GM21390 (cell line): ENCODE results near the gene HFM1.
"Not testable (repeated sequence)": the region's sequence is repeated elsewhere in the genome, so short reads cannot be mapped to it uniquely, and the experiment has no call there.

ENCODE experiments used
- ATAC-seq: cut with Tn5 transposase; IDR thresholded peaks from one replicate; pipeline ENCODE4 v1.9.1; 2021; ENCODE audit not compliant: unreplicated experiment

Gene HFM1

GRCh38 chr1:91381844-91382243, 22.8 kb downstream of the HFM1 start:
- no peak for ATAC-seq

- ATAC-seq: no peak
Observed at GRCh38 chr1:91374086-91374485, 30.6 kb downstream of the HFM1 start.

GRCh38 chr1:91372230-91372629, 32.4 kb downstream of the HFM1 start:
- not testable (repeated sequence) for ATAC-seq

GRCh38 chr1:91349524-91349923, 55.1 kb downstream of the HFM1 start:
- ATAC-seq: no peak

- no peak for ATAC-seq
Observed at GRCh38 chr1:91346824-91347223, 57.8 kb downstream of the HFM1 start.

- no peak for ATAC-seq
Observed at GRCh38 chr1:91345395-91346005, 59.1 kb downstream of the HFM1 start.

- ATAC-seq: no peak
Observed at GRCh38 chr1:91338501-91338900, 66.1 kb downstream of the HFM1 start.

- ATAC-seq: no peak
Observed at GRCh38 chr1:91335603-91336002, 69.0 kb downstream of the HFM1 start.

GRCh38 chr1:91334856-91335255, 69.8 kb downstream of the HFM1 start:
- no peak for ATAC-seq

GRCh38 chr1:91325456-91325855, 79.2 kb downstream of the HFM1 start:
- no peak for ATAC-seq

- ATAC-seq: no peak
Observed at GRCh38 chr1:91314643-91315042, 90.0 kb downstream of the HFM1 start.

GRCh38 chr1:91311672-91312071, 93.0 kb downstream of the HFM1 start:
- no peak for ATAC-seq

- no peak for ATAC-seq
Observed at GRCh38 chr1:91308544-91308943, 96.1 kb downstream of the HFM1 start.

GRCh38 chr1:91307784-91308409, 96.7 kb downstream of the HFM1 start:
- ATAC-seq: no peak

- ATAC-seq: no peak
Observed at GRCh38 chr1:91303165-91303564, 101.5 kb downstream of the HFM1 start.

GRCh38 chr1:91288843-91289553, 115.6 kb downstream of the HFM1 start:
- ATAC-seq: not testable (repeated sequence)

GRCh38 chr1:91286962-91287317, 117.7 kb downstream of the HFM1 start:
- not testable (repeated sequence) for ATAC-seq

- not testable (repeated sequence) for ATAC-seq
Observed at GRCh38 chr1:91286259-91286961, 118.2 kb downstream of the HFM1 start.

- no peak for ATAC-seq
Observed at GRCh38 chr1:91283421-91283726, 121.3 kb downstream of the HFM1 start.

GRCh38 chr1:91282695-91283420, 121.8 kb downstream of the HFM1 start:
- ATAC-seq: peak; percentile 66

GRCh38 chr1:91281782-91282181, 122.9 kb downstream of the HFM1 start:
- ATAC-seq: no peak
